HepG2 (cell line): ENCODE results near the gene UQCC5. TPM values are rescaled to one million over a fixed set of nuclear protein-coding genes. Genes with fewer than 3 reads are reported as not detected.

Experiments used
- ATAC-seq: fragments of 200-7000 bp; cut with Tn5 transposase; 3 replicates; pipeline ENCODE4 v1.9.1; 2020; ENCODE audit warnings: mild to moderate bottlenecking, moderate library complexity
- BruUV-seq: library from RNA; stranded (reverse); fragments of 400-500 nt; replicated peaks from 2 replicates; lab custom pipeline; 2021; lab: Mats Ljungman, UMichigan
- CTCF ChIA-PET: fragments of 300-600 bp; formaldehyde crosslinking; extraction: SDS; loops from one replicate; lab custom pipeline; 2021; ENCODE audit warnings: low total read pairs, inconsistent platforms, low intra/inter-chr PET ratio; lab: Yijun Ruan, JAX
- POLR2A ChIA-PET: fragments of 350-600 bp; sonication (Branson Sonifier 250); formaldehyde crosslinking; loops from one replicate; lab custom pipeline; 2020; ENCODE audit warnings: antibody characterized with exemption, inconsistent platforms; lab: Yijun Ruan, JAX
- DNase-seq: peaks from one replicate; pipeline ENCODE4 v3.0.0-alpha.2; 2015; ENCODE audit warnings: low spot score
- FAIRE-seq: peaks from 3 replicates; lab custom pipeline; 2011; peaks lifted over from hg19 to GRCh38; lab: Jason Lieb, UNC
- H2AFZ ChIP-seq: one replicate; pipeline ENCODE4 v1.6.1; 2011; ENCODE audit warnings: low read length, inconsistent platforms
- H3K27ac ChIP-seq: fragments of 300-600 bp; 3 replicates; pipeline ENCODE4 v1.8.0; 2011; ENCODE audit warnings: mixed run types, mild to moderate bottlenecking, mixed read lengths, low read length, inconsistent platforms; ENCODE audit not compliant: insufficient read depth; ENCODE audit errors: extremely low read length
- H3K27me3 ChIP-seq, 2 experiments: fragments of 200-600 bp in 1 of 2; 2 replicates in 1 of 2; 3 replicates in 1 of 2; pipeline versions ENCODE4 v1.6.0 to v1.8.0; 2011; ENCODE audit warnings: low read length in 2 of 2, mild to moderate bottlenecking in 2 of 2, moderate library complexity in 2 of 2, inconsistent platforms in 1 of 2; ENCODE audit not compliant: insufficient read depth in 2 of 2, control insufficient read depth in 1 of 2
- H3K36me3 ChIP-seq, 2 experiments: fragments of 200-600 bp in 1 of 2; replicated peaks in 1 of 2; 2 replicates in 1 of 2; 3 replicates in 1 of 2; pipeline versions ENCODE4 v1.5.1 to v1.8.0; 2011; ENCODE audit warnings: low read length in 2 of 2, inconsistent platforms in 1 of 2; ENCODE audit not compliant: insufficient read depth in 2 of 2, control insufficient read depth in 1 of 2
- H3K4me1 ChIP-seq: 2 replicates; pipeline ENCODE4 v1.5.1; 2012; ENCODE audit warnings: low read length, inconsistent platforms; ENCODE audit not compliant: insufficient read depth
- H3K4me2 ChIP-seq: 2 replicates; pipeline ENCODE4 v1.6.0; 2011; ENCODE audit warnings: low read depth, low read length, inconsistent platforms
- H3K4me3 ChIP-seq, 3 experiments: fragments of 200-600 bp in 1 of 3; sonication (generic), shearing (Covaris generic) in 1 of 3; replicated peaks in 1 of 3; 2 replicates each; pipeline ENCODE4 v1.5.1; 2011 to 2016; ENCODE audit warnings: low read length in 3 of 3, inconsistent platforms in 2 of 3, low read depth in 2 of 3, mild to moderate bottlenecking in 2 of 3, control low read depth in 1 of 3, mixed read lengths in 1 of 3; ENCODE audit not compliant: insufficient read depth in 1 of 3
- H3K79me2 ChIP-seq: one replicate; pipeline ENCODE4 v1.6.1; 2011; ENCODE audit warnings: low read length, inconsistent platforms; ENCODE audit not compliant: insufficient read depth
- H3K9ac ChIP-seq: 2 replicates; pipeline ENCODE4 v1.6.0; 2011; ENCODE audit warnings: mild to moderate bottlenecking, low read depth, low read length, inconsistent platforms; ENCODE audit not compliant: insufficient read depth
- H3K9me3 ChIP-seq: 2 replicates; pipeline ENCODE4 v1.5.1; 2012; ENCODE audit warnings: mild to moderate bottlenecking, low read length
- H4K20me1 ChIP-seq: 2 replicates; pipeline ENCODE4 v1.6.0; 2011; ENCODE audit warnings: inconsistent platforms, mild to moderate bottlenecking, low read length, moderate library complexity; ENCODE audit not compliant: insufficient read depth
- FOXA3 ChIP-seq: IDR thresholded peaks from 2 replicates; pipeline ENCODE4 v1.6.1; 2016; ENCODE audit warnings: missing genetic modification reagents, missing compliant biosample characterization
- IKZF1 ChIP-seq: fragments of 450-650 bp; IDR thresholded peaks from 2 replicates; pipeline ENCODE4 v1.7.1; 2016
- KLF13 ChIP-seq: sonication (generic); formaldehyde crosslinking; IDR thresholded peaks from 2 replicates; pipeline ENCODE4 v1.4.0; 2020; ENCODE audit warnings: mild to moderate bottlenecking, missing genetic modification reagents
- KLF9 ChIP-seq: IDR thresholded peaks from 2 replicates; pipeline ENCODE4 v1.6.1; 2016; ENCODE audit warnings: low read depth
- MAZ ChIP-seq, 2 experiments: sonication (generic) in 1 of 2; formaldehyde crosslinking in 1 of 2; IDR thresholded peaks; 2 replicates each; pipeline versions ENCODE4 v1.5.0 to v1.6.1; 2012 to 2020; ENCODE audit warnings: low read depth in 2 of 2, mild to moderate bottlenecking in 2 of 2, borderline replicate concordance in 1 of 2, improper control_type of control experiment in 1 of 2, low read length in 1 of 2, missing genetic modification reagents in 1 of 2, moderate library complexity in 1 of 2
- MXD4 ChIP-seq: IDR thresholded peaks from 2 replicates; pipeline ENCODE4 v1.6.1; 2016; ENCODE audit warnings: mild to moderate bottlenecking, missing biosample characterization, missing genetic modification reagents
- MXI1 ChIP-seq: IDR thresholded peaks from 3 replicates; pipeline ENCODE4 v1.6.1; 2012; ENCODE audit warnings: low read depth, low read length, inconsistent platforms, borderline replicate concordance
- SNAI1 ChIP-seq: sonication (generic); formaldehyde crosslinking; IDR thresholded peaks from 2 replicates; pipeline ENCODE4 v1.5.0; 2020; ENCODE audit warnings: mild to moderate bottlenecking, missing genetic modification reagents, borderline replicate concordance
- STAG1 ChIP-seq: sonication (generic); formaldehyde crosslinking; IDR thresholded peaks from 2 replicates; pipeline ENCODE4 v1.4.0; 2020; ENCODE audit warnings: missing genetic modification reagents
- SYNCRIP ChIP-seq: fragments of 200-400 bp; formaldehyde crosslinking; IDR thresholded peaks from 2 replicates; pipeline ENCODE4 v1.6.1; 2018; ENCODE audit warnings: mild to moderate bottlenecking, low read depth, low read length; ENCODE audit not compliant: insufficient read depth
- TBX2 ChIP-seq: sonication (generic); formaldehyde crosslinking; IDR thresholded peaks from 2 replicates; pipeline ENCODE4 v1.5.0; 2020; ENCODE audit warnings: missing genetic modification reagents, mild to moderate bottlenecking, borderline replicate concordance
- ZBTB7A ChIP-seq: sonication (generic); formaldehyde crosslinking; IDR thresholded peaks from 2 replicates; pipeline ENCODE4 v1.8.0; 2022; ENCODE audit warnings: mild to moderate bottlenecking, missing genetic modification reagents
- ZFP36L2 ChIP-seq: sonication (generic); formaldehyde crosslinking; IDR thresholded peaks from 2 replicates; pipeline ENCODE4 v1.4.0; 2020; ENCODE audit warnings: missing genetic modification reagents
- ZNF281 ChIP-seq: sonication (generic); formaldehyde crosslinking; IDR thresholded peaks from 2 replicates; pipeline ENCODE4 v1.4.0; 2020; ENCODE audit warnings: missing genetic modification reagents, borderline replicate concordance
- ZNF407 ChIP-seq: sonication (generic); formaldehyde crosslinking; IDR thresholded peaks from one replicate; pipeline ENCODE4 v1.5.1; 2020; ENCODE audit warnings: mild to moderate bottlenecking, missing genetic modification reagents; ENCODE audit errors: not compliant biosample characterization
- ZNF709 ChIP-seq: sonication (generic); formaldehyde crosslinking; IDR thresholded peaks from 2 replicates; pipeline ENCODE4 v1.5.0; 2020; ENCODE audit warnings: mild to moderate bottlenecking, missing genetic modification reagents
- WGBS: methylation state at CpG from one replicate; pipeline ENCODE4 v1.1.6; 2017; ENCODE audit warnings: low lambda C conversion rate; 5-methylcytosine and 5-hydroxymethylcytosine counted together
- in situ Hi-C: cut with HindIII; loops from 2 replicates; pipeline ENCODE4 v1.10.0; 2017; ENCODE audit warnings: low pct_unique_long_range_greater_than_20kb; ENCODE audit not compliant: extremely low pct_ligation_motif_present
- intact Hi-C: fragments of 100-400 bp; cut with micrococcal nuclease; formaldehyde crosslinking; loops from one replicate; pipeline ENCODE4 v1.10.0; 2022; ENCODE audit not compliant: unreplicated experiment
- polyA plus RNA-seq, 8 experiments: library from polyadenylated mRNA; depleted of rRNA in 3 of 8; stranded (reverse) in 7 of 8; unstranded in 1 of 8; fragments of >200 nt; fragmentation: Illumina TruSeq in 4 of 8; extraction: Trizol in 4 of 8; gene quantifications; 2 replicates each; pipeline versions ENCODE4 v1.2.1 to v1.2.3, GENCODE V29; 2011 to 2016; ENCODE audit warnings: low read depth in 4 of 8, missing spikeins in 1 of 8, mixed read lengths in 1 of 8; ENCODE audit not compliant: insufficient read depth in 1 of 8
- total RNA-seq, 5 experiments: library from RNA; depleted of rRNA; stranded (reverse); fragments of >200 nt; fragmentation: Illumina TruSeq; extraction: Trizol; gene quantifications; 2 replicates each; pipeline ENCODE4 v1.2.3, GENCODE V29; 2016; ENCODE audit warnings: low read depth in 1 of 5

UQCC5 gene
- total and polyA plus RNA-seq, 2 of the 13 experiments (the other 11 are each of a cell fraction or from before 2014, with no cell fraction given): 15.4 to 29.5 TPM

- BruUV-seq: no TSS peak
- H3K36me3 ChIP-seq: no peaks in the 10 kb centered on the region
- H3K4me2 ChIP-seq: no peak overlapping the region
- WGBS: no CpG with 5 or more reads among the region's 7 CpGs
- H2AFZ ChIP-seq: no peak overlapping the region
- ATAC-seq (no peak), DNase-seq (no peak), FAIRE-seq (no peak)
- in situ Hi-C loops: no loop called here
- H4K20me1 ChIP-seq: no peaks in the 10 kb centered on the region
- POLR2A ChIA-PET: no interaction called here
- peaks cover 27 to 89% of the 10 kb centered on the region in 2 experiments for H3K27me3 ChIP-seq
- no peaks in the 10 kb centered on the region for H3K79me2 ChIP-seq
- H3K9ac ChIP-seq: no peak overlapping the region
- intact Hi-C loops: no loop called here
- no peak overlapping the region for H3K27ac ChIP-seq
- H3K4me3 ChIP-seq: no peak overlapping the region
- H3K9me3 ChIP-seq: no peaks in the 10 kb centered on the region
- peaks cover 23% of the 10 kb centered on the region for H3K4me1 ChIP-seq
- CTCF ChIA-PET: no interaction called here
- TF ChIP-seq TBX2 (CRISPR knock-in tag) (no peak), ZBTB7A (no peak), ZFP36L2 (CRISPR knock-in tag) (no peak), IKZF1 (no peak), ZNF709 (CRISPR knock-in tag) (no peak), ZNF281 (CRISPR knock-in tag) (no peak), SNAI1 (CRISPR knock-in tag) (no peak), KLF13 (CRISPR knock-in tag) (no peak), MXI1 (no peak), STAG1 (CRISPR knock-in tag) (no peak), MXD4 (CRISPR knock-in tag) (no peak), ZNF407 (no peak), FOXA3 (CRISPR knock-in tag) (no peak), KLF9 (CRISPR knock-in tag) (no peak), MAZ (IDR thresholded peaks at IDR 0.05; ENCODE audit: borderline replicate concordance, low read depth, low read length) (no peak), MAZ (CRISPR knock-in tag; IDR thresholded peaks at IDR 0.05; ENCODE audit: low read depth) (no peak), SYNCRIP (no peak)
These were observed 23.1 kb upstream of the UQCC5 start for GRCh38 chr3:52513281-52513680.
